H9 (cell line): Measurements from ENCODE around the gene OTP. TPM values are rescaled to one million over a fixed set of nuclear protein-coding genes. Genes with fewer than 3 reads are reported as not detected.

Source experiments
- DNase-seq: peaks from one replicate; pipeline ENCODE4 v3.0.0-alpha.2; 2017
- H2AFZ ChIP-seq: one replicate; pipeline ENCODE4 v1.6.1; 2013; ENCODE audit warnings: mild to moderate bottlenecking, low read length, control low read depth, moderate library complexity
- H2AK5ac ChIP-seq: 2 replicates; pipeline ENCODE4 v1.6.1; 2013; ENCODE audit warnings: low read length, control low read depth, mixed read lengths; ENCODE audit not compliant: insufficient read length
- H2BK120ac ChIP-seq: one replicate; pipeline ENCODE4 v1.6.1; 2013; ENCODE audit warnings: low read depth, mild to moderate bottlenecking, low read length, control low read depth, inconsistent platforms; ENCODE audit not compliant: poor library complexity, severe bottlenecking
- H2BK12ac ChIP-seq: 2 replicates; pipeline ENCODE4 v1.6.1; 2013; ENCODE audit warnings: low read length, control low read depth, mixed read lengths, low read depth; ENCODE audit not compliant: insufficient read length
- H2BK15ac ChIP-seq: 2 replicates; pipeline ENCODE4 v1.6.1; 2013; ENCODE audit warnings: low read depth, low read length, control low read depth
- H2BK20ac ChIP-seq: one replicate; pipeline ENCODE4 v1.6.1; 2013; ENCODE audit warnings: low read depth, mild to moderate bottlenecking, low read length, control low read depth, inconsistent platforms; ENCODE audit not compliant: poor library complexity, severe bottlenecking
- H2BK5ac ChIP-seq: 2 replicates; pipeline ENCODE4 v1.6.1; 2013; ENCODE audit warnings: low read length, control low read depth, mixed read lengths; ENCODE audit not compliant: insufficient read length
- H3K14ac ChIP-seq: 2 replicates; pipeline ENCODE4 v1.6.1; 2013; ENCODE audit warnings: low read length, control low read depth; ENCODE audit not compliant: insufficient read depth
- H3K18ac ChIP-seq: 2 replicates; pipeline ENCODE4 v1.6.1; 2013; ENCODE audit warnings: low read depth, mild to moderate bottlenecking, mixed read lengths, low read length, control low read depth; ENCODE audit not compliant: insufficient read length
- H3K23ac ChIP-seq: 2 replicates; pipeline ENCODE4 v1.6.1; 2013; ENCODE audit warnings: low read length, control low read depth, mixed read lengths, low read depth; ENCODE audit not compliant: insufficient read length
- H3K23me2 ChIP-seq: 2 replicates; pipeline ENCODE4 v1.6.1; 2013; ENCODE audit warnings: low read depth, mild to moderate bottlenecking, mixed read lengths, low read length, control low read depth; ENCODE audit not compliant: insufficient read length, poor library complexity, severe bottlenecking
- H3K27ac ChIP-seq: 2 replicates; pipeline ENCODE4 v1.5.1; 2013; ENCODE audit warnings: low read length, control low read depth, mixed read lengths, low read depth; ENCODE audit not compliant: insufficient read length
- H3K27me3 ChIP-seq: 2 replicates; pipeline ENCODE4 v1.6.1; 2013; ENCODE audit warnings: low read length, control low read depth, inconsistent platforms; ENCODE audit not compliant: insufficient read depth
- H3K4ac ChIP-seq: 2 replicates; pipeline ENCODE4 v1.6.1; 2013; ENCODE audit warnings: low read depth, mild to moderate bottlenecking, control low read depth, inconsistent platforms, low read length, moderate library complexity
- H3K4me1 ChIP-seq: 2 replicates; pipeline ENCODE4 v1.6.1; 2013; ENCODE audit warnings: low read length, control low read depth, inconsistent platforms; ENCODE audit not compliant: insufficient read depth
- H3K4me2 ChIP-seq: 2 replicates; pipeline ENCODE4 v1.6.1; 2013; ENCODE audit warnings: low read length, control low read depth, mixed read lengths; ENCODE audit not compliant: insufficient read length, insufficient read depth
- H3K56ac ChIP-seq: 2 replicates; pipeline ENCODE4 v1.6.1; 2013; ENCODE audit warnings: low read depth, mild to moderate bottlenecking, mixed read lengths, low read length, control low read depth; ENCODE audit not compliant: insufficient read length
- H3K79me1 ChIP-seq: 2 replicates; pipeline ENCODE4 v1.6.1; 2013; ENCODE audit warnings: low read depth, mild to moderate bottlenecking, moderate library complexity, low read length, control low read depth, inconsistent platforms; ENCODE audit not compliant: insufficient read depth, poor library complexity, severe bottlenecking
- H3K79me2 ChIP-seq: 2 replicates; pipeline ENCODE4 v1.6.1; 2013; ENCODE audit warnings: low read length, control low read depth, inconsistent platforms; ENCODE audit not compliant: insufficient read depth
- H3K9ac ChIP-seq: 2 replicates; pipeline ENCODE4 v1.6.1; 2013; ENCODE audit warnings: low read length, control low read depth, mixed read lengths; ENCODE audit not compliant: insufficient read length; ENCODE audit errors: extremely low read depth
- H3K9me3 ChIP-seq: one replicate; pipeline ENCODE4 v1.6.1; 2013; ENCODE audit warnings: low read depth, low read length, inconsistent platforms; ENCODE audit not compliant: control insufficient read depth
- H3T11ph ChIP-seq: one replicate; pipeline ENCODE4 v1.6.1; 2013; ENCODE audit warnings: mild to moderate bottlenecking, low read length, control low read depth, inconsistent platforms
- H4K20me1 ChIP-seq: one replicate; pipeline ENCODE4 v1.6.1; 2013; ENCODE audit not compliant: control insufficient read depth, insufficient read length, insufficient read depth
- H4K5ac ChIP-seq: 2 replicates; pipeline ENCODE4 v1.6.1; 2013; ENCODE audit warnings: low read depth, mild to moderate bottlenecking, mixed read lengths, low read length, control low read depth; ENCODE audit not compliant: insufficient read length
- H4K8ac ChIP-seq: replicated peaks from 2 replicates; pipeline ENCODE4 v1.6.1; 2013; ENCODE audit warnings: low read length, control low read depth, mixed read lengths, low read depth; ENCODE audit not compliant: insufficient read length
- H4K91ac ChIP-seq: 2 replicates; pipeline ENCODE4 v1.6.1; 2013; ENCODE audit warnings: low read depth, mild to moderate bottlenecking, moderate library complexity, mixed read lengths, low read length, control low read depth; ENCODE audit not compliant: insufficient read length
- H3K27ac Mint-ChIP-seq, 3 experiments: 2 replicates in 2 of 3; 3 replicates in 1 of 3; pipeline ENCODE4 v1.8.0; 2020 to 2021; ENCODE audit warnings: mixed read lengths in 3 of 3, mild to moderate bottlenecking in 1 of 3, moderate library complexity in 1 of 3
- H3K27me3 Mint-ChIP-seq: 2 replicates; pipeline ENCODE4 v1.8.0; 2021; ENCODE audit warnings: low read depth, mild to moderate bottlenecking, moderate library complexity, mixed read lengths
- H3K36me3 Mint-ChIP-seq, 3 experiments: 2 replicates in 2 of 3; 3 replicates in 1 of 3; pipeline ENCODE4 v1.8.0; 2020 to 2021; ENCODE audit warnings: low read depth in 3 of 3, mixed read lengths in 3 of 3; ENCODE audit not compliant: insufficient read depth in 1 of 3
- H3K4me1 Mint-ChIP-seq, 2 experiments: 2 replicates each; pipeline ENCODE4 v1.8.0; 2020; ENCODE audit warnings: mixed read lengths in 2 of 2
- H3K4me3 Mint-ChIP-seq, 2 experiments: 2 replicates in 1 of 2; 3 replicates in 1 of 2; pipeline ENCODE4 v1.8.0; 2020 to 2021; ENCODE audit warnings: mild to moderate bottlenecking in 2 of 2, mixed read lengths in 2 of 2, moderate library complexity in 1 of 2
- H3K9me3 Mint-ChIP-seq, 2 experiments: 2 replicates in 1 of 2; 3 replicates in 1 of 2; pipeline ENCODE4 v1.8.0; 2020; ENCODE audit warnings: mild to moderate bottlenecking in 2 of 2, mixed read lengths in 2 of 2, moderate library complexity in 1 of 2
- CTCF ChIP-seq: fragments of 200-600 bp; sonication (generic); conservative IDR thresholded peaks from 3 replicates; pipeline ENCODE4 v1.8.0; 2021; ENCODE audit warnings: antibody characterized with exemption, mild to moderate bottlenecking
- whole genome bisulfite sequencing: extraction: QIAGEN DNeasy Blood & Tissue Kit; methylation state at CpG from one replicate; pipeline ENCODE4 v1.1.7; 2013; ENCODE audit warnings: missing lambda C conversion rate, low lambda C conversion rate, mixed read lengths; ENCODE audit not compliant: insufficient read length; ENCODE audit errors: extremely low coverage; 5-methylcytosine and 5-hydroxymethylcytosine counted together
- total RNA-seq: library from RNA; stranded (reverse); gene quantifications from 2 replicates; pipeline ENCODE4 v1.2.1, GENCODE V29; 2021

The OTP gene
- total RNA-seq, 1 experiment from 2014 or later = not detected

GRCh38 chr5:77627869-77628674 lies 10.4 kb downstream of the OTP start:
- no peaks in the 10 kb centered on the region for H3K9me3 ChIP-seq
- peaks cover 5% of the 10 kb centered on the region for H3K23me2 ChIP-seq
- no peak overlapping the region for H3K23ac ChIP-seq
- Mint-ChIP-seq H3K27ac (no peak overlapping the region), H3K36me3 (no peaks in the 10 kb centered on the region; a peak in 2 of 7 replicates), H3K9me3 (peaks cover 0 to 11% of the 10 kb centered on the region in 2 experiments; a peak in 3 of 5 replicates), H3K4me1 (peaks cover 19 to 30% of the 10 kb centered on the region in 2 experiments), H3K4me3 (peak overlapping the region in 1 of 2 experiments; percentile 45; a peak in 1 of 5 replicates), H3K27me3 (peaks cover 99% of the 10 kb centered on the region)
- no peak overlapping the region for H2BK120ac ChIP-seq
- H3K4ac ChIP-seq = no peak overlapping the region
- H3K4me1 ChIP-seq = no peaks in the 10 kb centered on the region; the same call in 1 of the 2 replicates
- H2AFZ ChIP-seq = no peak overlapping the region
- no peak overlapping the region for H3K18ac ChIP-seq
- H4K5ac ChIP-seq = no peak overlapping the region
- no peaks in the 10 kb centered on the region for H3K79me2 ChIP-seq
- no peak overlapping the region for H4K8ac ChIP-seq
- H2BK15ac ChIP-seq = no peak overlapping the region
- no peak overlapping the region for H3K14ac ChIP-seq
- H3K27ac ChIP-seq = no peak overlapping the region
- no peak overlapping the region for H2BK12ac ChIP-seq
- peak; percentile 77 for DNase-seq
- peak overlapping the region; percentile 11 for H3K4me2 ChIP-seq
- no peaks in the 10 kb centered on the region for H3K79me1 ChIP-seq
- H2AK5ac ChIP-seq = no peak overlapping the region
- TF ChIP-seq CTCF = no peak; the same call in 2 of the 3 replicates
- WGBS = no CpG with 5 or more reads among the region's 69 CpGs
- peaks cover 68% of the 10 kb centered on the region for H3K27me3 ChIP-seq
- no peak overlapping the region for H3K9ac ChIP-seq
- H4K20me1 ChIP-seq = no peaks in the 10 kb centered on the region
- H2BK5ac ChIP-seq = no peak overlapping the region
- no peak overlapping the region for H3T11ph ChIP-seq
- H3K56ac ChIP-seq = no peak overlapping the region
- H4K91ac ChIP-seq = no peak overlapping the region
- no peak overlapping the region for H2BK20ac ChIP-seq
